Loucy (cell line): ENCODE measurements around the gene R3HDML.

Source experiments
- H2AFZ ChIP-seq: fragments of 200-600 bp; sonication (generic); 2 replicates; pipeline ENCODE4 v1.6.0; 2016; ENCODE audit warnings: antibody characterized with exemption, mild to moderate bottlenecking, low read length, moderate library complexity
- H3F3A ChIP-seq: fragments of 200-600 bp; 2 replicates; pipeline ENCODE4 v1.6.0; 2016; ENCODE audit warnings: antibody characterized with exemption, low read depth, mild to moderate bottlenecking
- H3K27me3 ChIP-seq: fragments of 200-600 bp; sonication (generic); 2 replicates; pipeline ENCODE4 v1.6.1; 2014; ENCODE audit warnings: low read length, mild to moderate bottlenecking; ENCODE audit not compliant: insufficient read depth, poor library complexity, severe bottlenecking
- H3K36me3 ChIP-seq: fragments of 200-600 bp; sonication (generic); 2 replicates; pipeline ENCODE4 v1.6.1; 2016; ENCODE audit warnings: low read length; ENCODE audit not compliant: insufficient read depth
- H3K4me1 ChIP-seq: fragments of 200-600 bp; sonication (generic); 2 replicates; pipeline ENCODE4 v1.5.1; 2014; ENCODE audit warnings: low read length, mild to moderate bottlenecking; ENCODE audit not compliant: insufficient read depth, poor library complexity, severe bottlenecking
- H3K4me2 ChIP-seq: fragments of 200-600 bp; sonication (generic); 2 replicates; pipeline ENCODE4 v1.6.0; 2014; ENCODE audit warnings: antibody characterized with exemption, low read length, low read depth, mild to moderate bottlenecking; ENCODE audit not compliant: poor library complexity, severe bottlenecking
- H3K4me3 ChIP-seq: fragments of 200-600 bp; sonication (generic); 2 replicates; pipeline ENCODE4 v1.5.1; 2014; ENCODE audit warnings: low read length, mild to moderate bottlenecking, mixed read lengths; ENCODE audit not compliant: poor library complexity, severe bottlenecking
- H3K79me2 ChIP-seq: fragments of 200-600 bp; sonication (generic); 2 replicates; pipeline ENCODE4 v1.6.1; 2014; ENCODE audit warnings: low read length; ENCODE audit not compliant: insufficient read depth
- H3K9ac ChIP-seq: fragments of 200-600 bp; sonication (generic); 2 replicates; pipeline ENCODE4 v1.6.0; 2014; ENCODE audit warnings: mild to moderate bottlenecking, low read depth, low read length, moderate library complexity; ENCODE audit not compliant: poor library complexity, severe bottlenecking
- H3K9me2 ChIP-seq: fragments of 200-600 bp; sonication (generic); replicated peaks from 2 replicates; pipeline ENCODE4 v1.6.1; 2016; ENCODE audit warnings: low read depth, low read length, mixed read lengths
- H3K9me3 ChIP-seq: fragments of 200-600 bp; sonication (generic); 2 replicates; pipeline ENCODE4 v1.6.1; 2014; ENCODE audit warnings: mild to moderate bottlenecking, antibody characterized with exemption, low read length, low read depth; ENCODE audit not compliant: insufficient read depth
- H4K20me1 ChIP-seq: fragments of 200-600 bp; sonication (generic); 2 replicates; pipeline ENCODE4 v1.6.0; 2014; ENCODE audit warnings: antibody characterized with exemption, low read length, mild to moderate bottlenecking; ENCODE audit not compliant: insufficient read depth, poor library complexity, severe bottlenecking
- EZH2phosphoT487 ChIP-seq: fragments of 200-600 bp; IDR thresholded peaks from 2 replicates; pipeline ENCODE4 v1.6.1; 2018; ENCODE audit warnings: antibody characterized with exemption, mild to moderate bottlenecking, moderate library complexity, borderline replicate concordance
- TF ChIP-seq, protein P1 (sequence below): fragments of 200-600 bp; sonication (generic); conservative IDR thresholded peaks from 2 replicates; pipeline ENCODE4 v1.5.1; 2014; ENCODE audit warnings: mild to moderate bottlenecking, antibody characterized with exemption, low read length

R3HDML gene

DNA sequence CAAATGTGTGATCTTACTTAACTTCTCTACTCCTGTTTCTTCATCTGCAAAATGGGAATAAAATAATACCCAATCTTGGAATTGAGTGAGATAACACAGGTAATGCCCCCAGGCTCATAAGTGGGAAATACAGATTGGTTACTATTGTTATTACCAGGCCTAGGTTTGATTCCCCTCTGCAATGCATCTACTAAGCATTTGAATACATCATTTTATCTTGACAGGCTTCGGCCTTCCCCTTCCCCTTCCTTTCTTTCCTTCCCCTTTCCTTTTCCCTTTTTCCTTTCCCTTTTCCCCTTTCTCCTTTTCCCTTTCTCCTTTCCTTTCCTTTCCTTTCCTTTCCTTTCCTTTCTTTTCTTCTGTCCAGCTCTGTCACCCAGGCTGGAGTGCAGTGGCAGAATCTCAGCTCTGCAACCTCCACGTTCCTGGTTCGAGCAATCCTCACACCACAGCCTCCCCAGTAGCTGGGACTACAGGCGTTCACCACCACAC, 11.4 kb downstream of the R3HDML start:
- Histone ChIP-seq H2AFZ (no peak overlapping the region), H3K4me1 (no peaks in the 10 kb centered on the region), H3K27me3 (no peaks in the 10 kb centered on the region), H3K9me3 (no peaks in the 10 kb centered on the region), H3K9me2 (no peaks in the 10 kb centered on the region), H3K4me3 (no peak overlapping the region), H4K20me1 (no peaks in the 10 kb centered on the region), H3K36me3 (no peaks in the 10 kb centered on the region), H3K9ac (no peak overlapping the region), H3F3A (no peaks in the 10 kb centered on the region), H3K4me2 (no peak overlapping the region), H3K79me2 (no peaks in the 10 kb centered on the region)
- TF ChIP-seq EZH2phosphoT487: no peak
- TF ChIP-seq, protein P1, sequence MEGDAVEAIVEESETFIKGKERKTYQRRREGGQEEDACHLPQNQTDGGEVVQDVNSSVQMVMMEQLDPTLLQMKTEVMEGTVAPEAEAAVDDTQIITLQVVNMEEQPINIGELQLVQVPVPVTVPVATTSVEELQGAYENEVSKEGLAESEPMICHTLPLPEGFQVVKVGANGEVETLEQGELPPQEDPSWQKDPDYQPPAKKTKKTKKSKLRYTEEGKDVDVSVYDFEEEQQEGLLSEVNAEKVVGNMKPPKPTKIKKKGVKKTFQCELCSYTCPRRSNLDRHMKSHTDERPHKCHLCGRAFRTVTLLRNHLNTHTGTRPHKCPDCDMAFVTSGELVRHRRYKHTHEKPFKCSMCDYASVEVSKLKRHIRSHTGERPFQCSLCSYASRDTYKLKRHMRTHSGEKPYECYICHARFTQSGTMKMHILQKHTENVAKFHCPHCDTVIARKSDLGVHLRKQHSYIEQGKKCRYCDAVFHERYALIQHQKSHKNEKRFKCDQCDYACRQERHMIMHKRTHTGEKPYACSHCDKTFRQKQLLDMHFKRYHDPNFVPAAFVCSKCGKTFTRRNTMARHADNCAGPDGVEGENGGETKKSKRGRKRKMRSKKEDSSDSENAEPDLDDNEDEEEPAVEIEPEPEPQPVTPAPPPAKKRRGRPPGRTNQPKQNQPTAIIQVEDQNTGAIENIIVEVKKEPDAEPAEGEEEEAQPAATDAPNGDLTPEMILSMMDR: no peak

DNA sequence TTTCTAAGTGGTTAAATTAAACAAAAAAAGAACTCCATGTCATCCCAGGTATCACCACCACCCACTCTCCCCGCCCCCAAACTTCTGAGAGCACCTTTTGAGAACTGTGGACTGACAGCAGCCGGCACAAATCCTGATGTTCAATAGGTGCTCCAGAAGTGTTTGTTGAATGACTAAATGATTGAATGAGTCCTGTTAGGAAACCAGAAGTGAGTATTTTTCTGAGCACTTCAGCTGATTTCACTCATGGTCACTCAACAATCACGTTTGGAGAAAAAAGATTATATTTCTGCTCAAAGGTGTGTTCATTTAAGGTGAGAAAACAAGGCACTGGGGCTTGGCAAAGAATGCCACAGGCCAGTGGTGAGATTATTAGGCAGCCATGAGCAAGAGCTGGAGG, 12.5 kb downstream of the R3HDML start:
- Histone ChIP-seq H2AFZ (no peak overlapping the region), H3K9me2 (no peaks in the 10 kb centered on the region)

DNA sequence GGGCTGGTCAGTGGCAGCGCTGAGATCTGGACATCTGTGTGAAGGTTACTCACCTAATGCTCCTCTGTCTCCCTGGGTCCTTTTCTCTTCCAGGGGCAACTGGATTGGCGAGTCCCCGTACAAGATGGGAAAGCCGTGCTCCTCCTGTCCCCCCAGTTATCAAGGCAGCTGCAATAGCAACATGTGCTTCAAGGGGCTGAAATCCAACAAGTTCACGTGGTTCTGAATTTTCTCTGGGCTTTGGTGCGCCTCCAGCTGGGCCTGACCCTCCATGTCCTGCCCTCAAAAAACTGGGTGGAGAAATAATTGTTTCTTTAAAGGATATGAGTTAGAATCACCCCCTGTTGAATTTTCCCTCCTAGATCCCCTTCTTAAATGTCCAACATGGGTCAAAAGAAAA, 13.7 kb downstream of the R3HDML start:
- H3K9ac ChIP-seq: no peak overlapping the region
- H4K20me1 ChIP-seq: no peaks in the 10 kb centered on the region
- H3K9me3 ChIP-seq: no peaks in the 10 kb centered on the region
- no peaks in the 10 kb centered on the region for H3K9me2 ChIP-seq
- H3K4me3 ChIP-seq: no peak overlapping the region
- no peak overlapping the region for H3K4me2 ChIP-seq
- TF ChIP-seq, protein P1: no peak
- TF ChIP-seq EZH2phosphoT487: no peak
- H3F3A ChIP-seq: no peaks in the 10 kb centered on the region
- H2AFZ ChIP-seq: no peak overlapping the region
- no peaks in the 10 kb centered on the region for H3K36me3 ChIP-seq
- no peaks in the 10 kb centered on the region for H3K4me1 ChIP-seq
- no peaks in the 10 kb centered on the region for H3K79me2 ChIP-seq
- no peaks in the 10 kb centered on the region for H3K27me3 ChIP-seq

More for the DNA sequence above, 12.5 kb downstream of the R3HDML start:
- no peaks in the 10 kb centered on the region for H3K79me2 ChIP-seq
- TF ChIP-seq EZH2phosphoT487: no peak
- TF ChIP-seq, protein P1: no peak
- no peaks in the 10 kb centered on the region for H3K9me3 ChIP-seq
- no peak overlapping the region for H3K9ac ChIP-seq
- H3K4me1 ChIP-seq: no peaks in the 10 kb centered on the region
- H3K36me3 ChIP-seq: no peaks in the 10 kb centered on the region
- no peak overlapping the region for H3K4me2 ChIP-seq
- no peaks in the 10 kb centered on the region for H3K27me3 ChIP-seq
- no peak overlapping the region for H3K4me3 ChIP-seq
- no peaks in the 10 kb centered on the region for H4K20me1 ChIP-seq
- H3F3A ChIP-seq: no peaks in the 10 kb centered on the region
